SK-N-MC (cell line): ENCODE measurements around the gene SYT2.
"Not testable (repeated sequence)": the region's sequence is repeated elsewhere in the genome, so short reads cannot be mapped to it uniquely, and the experiment has no call there.

Experiments
- DNase-seq: peaks from one replicate; pipeline ENCODE4 v3.0.0-alpha.2; 2011; ENCODE audit warnings: low read depth, low spot score
- H3K27ac ChIP-seq: fragments of 200-600 bp; sonication (generic); 2 replicates; pipeline ENCODE4 v1.5.1; 2016; ENCODE audit warnings: mixed run types
- H3K36me3 ChIP-seq: fragments of 200-600 bp; sonication (generic); 2 replicates; pipeline ENCODE4 v1.6.1; 2017; ENCODE audit warnings: antibody characterized with exemption, low read length, mixed read lengths; ENCODE audit not compliant: insufficient read depth
- H3K4me3 ChIP-seq: fragments of 200-600 bp; sonication (generic); 2 replicates; pipeline ENCODE4 v1.5.1; 2016
- H3K9ac ChIP-seq: fragments of 200-600 bp; sonication (generic); 2 replicates; pipeline ENCODE4 v1.8.0; 2017; ENCODE audit warnings: mixed run types, mixed read lengths; ENCODE audit not compliant: insufficient read length
- H3K9me3 ChIP-seq: fragments of 200-600 bp; sonication (generic); 2 replicates; pipeline ENCODE4 v1.6.1; 2017; ENCODE audit warnings: low read depth, mild to moderate bottlenecking, antibody characterized with exemption, low read length, moderate library complexity, mixed read lengths
- EZH2 ChIP-seq: fragments of 200-600 bp; sonication (generic); IDR thresholded peaks from one replicate; pipeline ENCODE4 v1.6.1; 2017; ENCODE audit warnings: antibody characterized with exemption
- FOXP2 ChIP-seq: optimal IDR thresholded peaks from 2 replicates; pipeline ENCODE3; 2011; ENCODE audit warnings: mild to moderate bottlenecking, moderate library complexity; ENCODE audit not compliant: insufficient read depth; ENCODE audit errors: extremely low read length, control extremely low read depth
- POLR2AphosphoS5 ChIP-seq: IDR thresholded peaks from 2 replicates; pipeline ENCODE4 v1.6.1; 2012; ENCODE audit warnings: mild to moderate bottlenecking, low read depth, low read length, borderline replicate concordance

The SYT2 gene

GRCh38 chr1:202562444-202563060 is 147.7 kb downstream of the SYT2 start:
- TF ChIP-seq POLR2AphosphoS5 = no peak
- TF ChIP-seq EZH2 = no peak
- no peak for TF ChIP-seq FOXP2
- Histone ChIP-seq H3K4me3 (no peak overlapping the region), H3K9me3 (no peaks in the 10 kb centered on the region), H3K27ac (no peak overlapping the region), H3K36me3 (no peaks in the 10 kb centered on the region), H3K9ac (no peak overlapping the region)
- DNase-seq = no peak

GRCh38 chr1:202561726-202562443 is 148.4 kb downstream of the SYT2 start:
- Histone ChIP-seq H3K9me3 (no peaks in the 10 kb centered on the region), H3K36me3 (no peaks in the 10 kb centered on the region), H3K9ac (no peak overlapping the region), H3K4me3 (no peak overlapping the region), H3K27ac (no peak overlapping the region)
- TF ChIP-seq FOXP2 (no peak), EZH2 (no peak)
- DNase-seq = no peak

- Histone ChIP-seq H3K4me3 (no peak overlapping the region), H3K9me3 (no peaks in the 10 kb centered on the region), H3K27ac (no peak overlapping the region), H3K36me3 (no peaks in the 10 kb centered on the region), H3K9ac (no peak overlapping the region)
- TF ChIP-seq FOXP2 (no peak), EZH2 (no peak), POLR2AphosphoS5 (no peak)
- no peak for DNase-seq
Observed at GRCh38 chr1:202561240-202561639, 149.0 kb downstream of the SYT2 start.

GRCh38 chr1:202557662-202558061 is 152.6 kb downstream of the SYT2 start:
- not testable (repeated sequence) for H3K9me3 ChIP-seq, H3K36me3 ChIP-seq, H3K27ac ChIP-seq, DNase-seq, H3K9ac ChIP-seq, H3K4me3 ChIP-seq

GRCh38 chr1:202556037-202556436 is 154.2 kb downstream of the SYT2 start:
- not testable (repeated sequence) for H3K9ac ChIP-seq, DNase-seq, H3K9me3 ChIP-seq, H3K27ac ChIP-seq, H3K36me3 ChIP-seq, H3K4me3 ChIP-seq

GRCh38 chr1:202554619-202555018 is 155.6 kb downstream of the SYT2 start:
- not testable (repeated sequence) for H3K9me3 ChIP-seq

GRCh38 chr1:202553560-202554038 is 156.7 kb downstream of the SYT2 start:
- no peak overlapping the region for H3K9ac ChIP-seq
- DNase-seq = no peak

More at GRCh38 chr1:202554619-202555018, 155.6 kb downstream of the SYT2 start:
- not testable (repeated sequence) for H3K9ac ChIP-seq, H3K36me3 ChIP-seq, H3K27ac ChIP-seq, DNase-seq, H3K4me3 ChIP-seq

GRCh38 chr1:202553078-202553477 is 157.2 kb downstream of the SYT2 start:
- H3K36me3 ChIP-seq, DNase-seq, H3K9me3 ChIP-seq, H3K9ac ChIP-seq: not testable (repeated sequence)
- Histone ChIP-seq H3K27ac (peak overlapping the region; percentile 87), H3K4me3 (peak overlapping the region; percentile 33; the same call in 1 of the 2 replicates)

More at GRCh38 chr1:202553560-202554038, 156.7 kb downstream of the SYT2 start:
- TF ChIP-seq FOXP2 = no peak
- no peak for TF ChIP-seq EZH2
- TF ChIP-seq POLR2AphosphoS5 = no peak
- no peaks in the 10 kb centered on the region for H3K36me3 ChIP-seq
- H3K27ac ChIP-seq = peak overlapping the region; percentile 87
- no peaks in the 10 kb centered on the region for H3K9me3 ChIP-seq
- H3K4me3 ChIP-seq = peak overlapping the region; percentile 33; the same call in 1 of the 2 replicates

GRCh38 chr1:202552615-202553014 is 157.6 kb downstream of the SYT2 start:
- not testable (repeated sequence) for DNase-seq, H3K9me3 ChIP-seq, H3K36me3 ChIP-seq, H3K9ac ChIP-seq
- peak overlapping the region; percentile 32; the same call in 1 of the 2 replicates for H3K4me3 ChIP-seq
- H3K27ac ChIP-seq = peak overlapping the region; percentile 87
